GM04504 (cell line): ENCODE data around the gene PAQR6.
"Not testable (repeated sequence)": the region's sequence is repeated elsewhere in the genome, so short reads cannot be mapped to it uniquely, and the experiment has no call there.

Experiments used
- DNase-seq: peaks from one replicate; pipeline ENCODE4 v3.0.0-alpha.2; 2012; ENCODE audit warnings: low read depth

The PAQR6 gene

GRCh38 chr1:156230473-156230837, 17.4 kb downstream of the PAQR6 start:
- no peak for DNase-seq

- DNase-seq = no peak
These were observed 17.9 kb downstream of the PAQR6 start for GRCh38 chr1:156229809-156230472.

- no peak for DNase-seq
These were observed 19.4 kb downstream of the PAQR6 start for GRCh38 chr1:156228501-156228900.

GRCh38 chr1:156226782-156227181, 21.1 kb downstream of the PAQR6 start:
- no peak for DNase-seq

GRCh38 chr1:156226116-156226538, 21.7 kb downstream of the PAQR6 start:
- no peak for DNase-seq

GRCh38 chr1:156225677-156226014, 22.2 kb downstream of the PAQR6 start:
- no peak for DNase-seq

GRCh38 chr1:156221986-156222692, 25.7 kb downstream of the PAQR6 start:
- no peak for DNase-seq

GRCh38 chr1:156220226-156220625, 27.6 kb downstream of the PAQR6 start:
- no peak for DNase-seq

GRCh38 chr1:156217871-156218270, 30.0 kb downstream of the PAQR6 start:
- DNase-seq = no peak

- not testable (repeated sequence) for DNase-seq
These were observed 31.3 kb downstream of the PAQR6 start for GRCh38 chr1:156216361-156217086.

- DNase-seq = no peak
These were observed 33.7 kb downstream of the PAQR6 start for GRCh38 chr1:156214024-156214748.

- no peak for DNase-seq
These were observed 34.3 kb downstream of the PAQR6 start for GRCh38 chr1:156213644-156213966.

- peak; percentile 93 for DNase-seq
These were observed 34.8 kb downstream of the PAQR6 start, which contains the start of gene PMF1 for GRCh38 chr1:156212833-156213643. PMF1 (plus strand) TSS chr1:156213007; CDS start chr1:156213016, 9 bp downstream.

- DNase-seq = no peak
These were observed 35.7 kb downstream of the PAQR6 start for GRCh38 chr1:156212130-156212529.

GRCh38 chr1:156211243-156211642, 36.6 kb downstream of the PAQR6 start:
- no peak for DNase-seq

- no peak for DNase-seq
These were observed 43.2 kb downstream of the PAQR6 start for GRCh38 chr1:156204686-156205085.

GRCh38 chr1:156203331-156203730, 44.5 kb downstream of the PAQR6 start:
- no peak for DNase-seq

- DNase-seq = no peak
These were observed 47.8 kb downstream of the PAQR6 start for GRCh38 chr1:156200044-156200443.

GRCh38 chr1:156198831-156199349, 49.0 kb downstream of the PAQR6 start:
- no peak for DNase-seq

GRCh38 chr1:156196445-156196844, 51.4 kb downstream of the PAQR6 start:
- no peak for DNase-seq

GRCh38 chr1:156195853-156196252, 52.0 kb downstream of the PAQR6 start:
- DNase-seq = no peak

- no peak for DNase-seq
These were observed 53.6 kb downstream of the PAQR6 start for GRCh38 chr1:156194300-156194652.
